D341Med (cell line): ENCODE data around the gene ANKRD33.
A peak's percentile ranks its signal among the peaks of the same experiment; 100 is the strongest.

ENCODE experiments used
- DNase-seq: peaks from one replicate; pipeline ENCODE4 v3.0.0; 2012; ENCODE audit warnings: low spot score

The ANKRD33 gene

GRCh38 chr12:51860986-51861385 is 26.9 kb upstream of the ANKRD33 start:
- DNase-seq = no peak

DNA sequence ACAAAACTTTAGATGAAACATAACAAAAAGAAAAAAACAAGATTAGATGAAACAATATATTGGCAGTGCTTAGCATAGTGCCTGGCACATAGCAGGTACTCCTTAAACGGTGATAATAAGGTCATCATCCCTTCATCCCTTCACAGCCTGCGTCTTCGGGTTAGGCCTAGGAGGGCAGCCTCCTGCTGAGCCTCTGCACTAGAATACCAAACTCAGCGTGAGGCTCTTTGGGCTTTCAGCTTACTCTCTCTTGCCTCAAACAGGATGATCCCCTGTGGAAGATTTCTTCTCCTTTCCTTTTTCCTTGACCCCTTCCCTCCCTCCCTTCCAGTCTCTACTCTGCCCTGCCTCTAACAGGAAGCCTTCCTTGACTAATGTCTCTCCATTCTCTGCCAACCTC is 25.0 kb upstream of the ANKRD33 start:
- DNase-seq = no peak

GRCh38 chr12:51863363-51863932 is 24.5 kb upstream of the ANKRD33 start:
- DNase-seq = peak; percentile 10

GRCh38 chr12:51863933-51864832 is 23.7 kb upstream of the ANKRD33 start:
- DNase-seq = no peak

- DNase-seq = no peak
These were observed 22.9 kb upstream of the ANKRD33 start for GRCh38 chr12:51864833-51865670.

GRCh38 chr12:51865757-51866270 is 22.1 kb upstream of the ANKRD33 start:
- DNase-seq = peak; percentile 19

DNA sequence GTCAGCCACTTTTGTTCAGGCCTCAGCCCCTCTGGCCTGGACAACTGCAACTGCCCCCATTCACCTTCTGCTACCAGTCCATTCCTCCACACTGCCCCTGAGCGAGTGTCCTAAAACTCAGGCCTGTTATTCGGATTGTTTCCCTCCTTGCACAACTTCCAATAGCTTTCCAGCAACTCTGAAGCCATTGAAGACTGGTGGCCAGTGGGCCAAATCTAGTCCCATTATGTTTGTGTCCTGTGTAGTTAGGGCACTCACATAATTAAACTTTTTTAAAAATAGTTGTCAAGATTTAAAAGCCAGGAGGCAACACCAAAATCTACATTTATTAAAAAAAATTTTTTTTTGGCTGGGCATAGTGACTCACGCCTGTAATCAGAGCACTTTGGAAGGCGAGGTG is 21.6 kb upstream of the ANKRD33 start:
- peak; percentile 21 for DNase-seq

- no peak for DNase-seq
These were observed 21.1 kb upstream of the ANKRD33 start for GRCh38 chr12:51866762-51867161.

DNA sequence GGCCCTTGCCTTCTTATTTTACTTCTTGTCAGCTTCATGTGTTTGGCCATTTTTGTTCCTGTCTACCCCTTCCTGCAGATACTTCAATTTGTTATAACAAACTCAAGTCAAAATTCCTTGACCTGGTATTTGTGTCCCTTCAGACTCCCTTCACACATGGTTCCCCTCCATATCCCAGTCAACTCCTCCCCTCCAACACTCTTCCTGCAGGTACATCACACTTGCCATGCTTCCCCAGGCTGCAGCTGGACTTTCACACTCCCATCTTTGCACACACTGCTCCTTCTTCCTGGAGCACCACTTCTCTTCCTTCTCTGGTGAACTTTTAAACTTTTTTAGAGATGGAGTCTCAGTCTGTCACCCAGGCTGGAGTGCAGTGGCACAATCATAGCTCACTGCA is 20.5 kb upstream of the ANKRD33 start:
- no peak for DNase-seq

DNA sequence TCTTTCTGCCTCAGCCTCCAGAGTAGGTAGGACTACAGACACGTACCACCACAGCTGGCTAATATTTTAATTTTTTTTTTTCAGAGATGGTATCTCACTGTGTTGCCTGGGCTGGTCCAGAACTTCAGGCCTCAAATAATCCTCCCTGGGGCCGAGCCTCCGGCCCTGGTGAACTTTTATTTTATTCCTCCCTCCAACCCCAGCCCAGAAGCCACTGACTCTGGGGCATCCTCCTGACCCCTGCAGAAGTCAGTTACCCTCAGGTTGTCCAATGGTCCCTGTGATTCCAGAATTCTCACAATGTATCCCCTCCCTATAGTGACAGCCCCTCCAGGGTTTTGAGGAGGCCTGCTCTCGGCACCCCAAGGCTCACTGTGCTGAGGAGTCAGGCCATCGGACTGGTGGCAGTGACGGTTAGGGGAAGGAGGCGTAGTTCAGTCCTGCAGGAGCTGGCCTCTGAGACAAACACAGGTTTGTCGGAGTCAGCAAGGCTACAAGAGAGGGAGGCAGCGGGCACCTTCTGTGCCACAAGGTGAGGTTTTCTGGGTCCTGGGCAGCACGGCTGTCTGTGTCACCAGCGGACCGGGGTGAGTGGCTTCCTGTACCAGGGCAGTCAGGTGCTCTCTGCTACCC is 20.0 kb upstream of the ANKRD33 start:
- DNase-seq = no peak

DNA sequence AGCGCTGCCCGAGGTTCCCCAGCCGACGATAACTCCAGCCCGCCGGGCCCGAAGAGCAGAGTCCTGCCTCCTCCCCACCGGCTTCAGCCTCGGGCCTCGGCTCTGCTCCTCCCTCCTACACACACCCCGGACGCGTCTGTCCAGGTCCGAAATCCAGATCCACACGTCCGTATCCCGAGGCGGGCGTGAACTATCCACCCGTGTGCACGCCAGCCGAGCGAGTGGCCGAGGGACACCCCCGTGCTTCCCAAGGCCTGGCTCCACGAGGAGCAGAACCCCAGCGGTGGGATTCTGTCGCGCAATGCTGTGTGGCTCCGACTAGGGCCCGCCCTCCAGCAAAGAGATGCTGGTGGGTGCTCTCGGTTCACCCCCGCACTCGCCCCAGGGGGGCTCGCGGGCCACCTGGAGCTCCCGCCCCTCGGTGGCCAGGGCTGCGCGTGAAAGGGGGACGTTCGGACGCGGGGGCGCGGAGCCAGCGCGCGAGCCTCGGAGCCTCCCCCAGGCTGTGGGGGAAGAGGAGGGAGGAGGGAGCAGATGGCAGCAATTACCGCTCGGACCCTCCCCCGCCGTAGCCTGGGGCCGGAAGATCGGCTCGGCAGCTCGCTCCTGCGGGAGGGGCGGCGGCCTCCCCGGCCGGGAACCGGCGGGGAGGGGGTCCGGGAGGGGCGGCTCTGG is 18.9 kb upstream of the ANKRD33 start:
- no peak for DNase-seq

DNA sequence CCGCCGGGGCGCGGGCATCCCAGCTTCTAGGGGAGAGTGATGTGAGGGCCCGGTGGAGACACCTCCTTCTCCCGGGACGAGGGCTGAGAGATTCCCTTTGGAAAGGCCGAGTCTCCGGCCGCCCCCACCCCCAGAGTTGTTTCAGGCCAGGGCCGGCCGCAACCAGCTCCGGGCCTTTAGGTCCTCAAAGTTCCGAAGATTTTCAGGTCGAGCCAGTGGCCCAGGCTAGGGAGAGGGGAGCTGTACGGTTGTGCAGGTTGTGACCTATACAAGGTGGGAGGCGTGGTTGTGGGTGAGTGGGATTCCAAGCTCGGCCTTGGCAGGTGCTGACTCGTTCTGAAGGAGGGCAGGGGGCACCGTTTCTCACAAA is 18.4 kb upstream of the ANKRD33 start:
- DNase-seq = no peak

- no peak for DNase-seq
These were observed 18.0 kb upstream of the ANKRD33 start for GRCh38 chr12:51869931-51870330.

- no peak for DNase-seq
These were observed 17.4 kb upstream of the ANKRD33 start for GRCh38 chr12:51870504-51870903.

DNA sequence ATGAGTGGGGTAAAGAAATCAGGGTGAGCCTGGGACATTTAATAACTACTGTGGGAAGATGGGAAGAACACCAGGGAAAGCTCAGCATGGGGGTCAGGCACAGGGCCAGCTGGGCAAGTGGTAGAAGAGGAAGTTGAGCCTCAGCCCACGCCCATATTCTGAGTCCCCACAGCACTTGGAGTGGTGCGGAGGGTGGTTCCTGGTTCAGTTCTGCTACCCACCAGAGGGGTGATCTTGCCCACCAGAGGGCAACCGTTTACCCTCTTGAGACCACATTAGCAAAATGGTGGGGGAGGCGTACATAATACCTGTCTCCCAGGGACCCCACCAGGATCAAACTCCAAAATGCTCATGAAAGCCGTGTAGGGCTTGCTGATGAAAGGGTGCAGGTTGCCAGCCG is 16.8 kb upstream of the ANKRD33 start:
- DNase-seq = no peak

DNA sequence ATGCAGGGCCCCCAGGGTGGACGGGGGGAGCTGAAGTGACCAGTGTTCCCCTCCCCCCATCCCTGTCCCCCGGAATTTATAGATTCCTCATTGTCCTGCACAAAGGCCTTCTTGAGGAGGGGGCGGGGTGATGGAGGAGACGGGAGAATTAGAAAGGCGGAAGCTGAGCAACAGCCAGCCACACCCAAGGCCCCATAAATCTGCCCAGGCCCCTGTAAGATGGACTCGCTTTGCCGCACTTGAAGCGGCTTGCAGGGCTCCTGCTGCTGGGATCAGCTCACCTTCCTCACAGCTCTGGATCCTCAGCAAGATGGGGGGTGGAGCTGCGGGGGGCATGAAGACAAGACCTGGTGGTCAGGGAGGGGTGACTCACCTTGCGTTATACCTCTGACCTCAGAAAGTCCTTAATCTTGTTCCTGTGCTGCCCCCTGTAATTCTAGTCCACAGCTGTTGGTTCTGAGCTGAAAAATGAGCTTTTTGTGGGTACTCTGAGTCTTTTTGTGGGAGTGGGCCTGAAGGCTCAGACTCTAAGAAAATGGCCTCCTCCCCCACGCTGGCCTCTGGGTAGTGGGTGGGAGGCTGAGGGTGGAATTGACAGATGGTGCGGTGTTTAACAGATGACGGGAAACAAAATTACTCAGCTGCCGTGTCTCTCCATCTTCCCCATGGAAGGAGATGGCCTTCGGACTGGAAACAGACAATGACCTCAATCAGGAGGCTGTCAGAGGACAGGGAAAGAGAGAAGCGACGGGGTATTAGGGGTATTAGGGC is 15.8 kb upstream of the ANKRD33 start:
- peak; percentile 39 for DNase-seq

DNA sequence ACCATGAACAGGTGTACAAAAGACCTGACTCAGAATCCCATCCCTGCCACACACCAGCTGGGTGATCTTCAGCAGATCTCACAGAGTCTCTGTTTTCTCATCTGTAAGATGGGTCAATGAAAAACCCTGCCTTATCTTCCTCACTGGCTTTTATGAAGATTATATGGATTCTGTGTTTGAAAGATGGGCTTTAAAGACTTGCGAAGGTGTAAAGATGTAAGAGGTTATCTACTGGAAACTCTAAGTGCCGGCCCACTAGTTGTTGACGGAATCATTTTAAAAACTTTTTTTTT is 15.3 kb upstream of the ANKRD33 start:
- DNase-seq = no peak

GRCh38 chr12:51873251-51873994 is 14.5 kb upstream of the ANKRD33 start:
- peak; percentile 58 for DNase-seq

DNA sequence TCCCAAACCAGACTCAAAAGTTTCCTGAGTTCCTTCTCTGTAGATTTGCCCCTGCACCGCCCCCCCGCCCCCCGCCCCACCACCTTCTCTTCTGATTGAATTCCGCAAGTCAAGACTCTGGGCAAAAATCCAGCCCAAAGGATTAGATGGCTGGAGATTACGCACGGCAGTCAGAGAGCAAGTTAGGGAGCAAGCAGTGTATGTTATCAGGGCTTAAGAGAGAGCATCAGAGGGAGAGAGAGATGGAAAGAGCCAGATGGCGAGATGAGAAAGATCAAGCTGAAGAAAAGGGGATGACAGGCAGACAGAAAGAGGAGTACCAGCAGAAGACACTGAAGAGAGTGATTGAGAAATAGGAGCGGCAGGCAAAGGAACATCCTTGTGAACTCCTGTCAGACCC is 13.9 kb upstream of the ANKRD33 start:
- DNase-seq = peak; percentile 82

DNA sequence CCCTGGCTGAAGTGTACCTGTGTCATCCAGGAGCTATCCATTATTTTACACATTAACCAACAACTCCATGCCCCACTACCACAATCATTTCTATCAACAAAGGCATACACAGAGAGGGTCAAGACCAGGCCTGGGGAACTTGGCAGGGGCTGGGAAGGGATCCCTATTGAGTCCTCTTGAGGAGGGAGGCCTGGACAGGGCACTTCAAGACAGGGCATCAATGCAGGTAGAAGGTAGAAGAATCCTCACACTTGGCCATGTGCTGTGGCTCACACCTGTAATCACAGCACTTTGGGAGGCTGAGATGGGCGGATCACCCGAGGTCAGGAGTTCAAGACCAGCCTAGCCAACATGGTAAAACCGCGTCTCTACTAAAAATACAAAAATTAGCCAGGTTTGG is 13.4 kb upstream of the ANKRD33 start:
- DNase-seq = no peak
